Peyer's patch (tissue), 4 donors: ENCODE measurements around the gene NUAK1.

Source experiments
- CTCF ChIP-seq, 6 experiments: fragments of 450-650 bp in 4 of 6; fragments of 200-600 bp in 2 of 6; sonication (generic) in 1 of 6; IDR thresholded peaks; one replicate each; pipeline ENCODE4 v1.5.1; 2017 to 2019; ENCODE audit warnings: antibody characterized with exemption in 6 of 6, mild to moderate bottlenecking in 3 of 6, moderate library complexity in 1 of 6
- POLR2A ChIP-seq, 2 donors: fragments of 450-650 bp; IDR thresholded peaks; one replicate each; pipeline ENCODE4 v1.5.1; 2017; ENCODE audit warnings: antibody characterized with exemption in 2 of 2, mild to moderate bottlenecking in 2 of 2, moderate library complexity in 2 of 2

DNA sequence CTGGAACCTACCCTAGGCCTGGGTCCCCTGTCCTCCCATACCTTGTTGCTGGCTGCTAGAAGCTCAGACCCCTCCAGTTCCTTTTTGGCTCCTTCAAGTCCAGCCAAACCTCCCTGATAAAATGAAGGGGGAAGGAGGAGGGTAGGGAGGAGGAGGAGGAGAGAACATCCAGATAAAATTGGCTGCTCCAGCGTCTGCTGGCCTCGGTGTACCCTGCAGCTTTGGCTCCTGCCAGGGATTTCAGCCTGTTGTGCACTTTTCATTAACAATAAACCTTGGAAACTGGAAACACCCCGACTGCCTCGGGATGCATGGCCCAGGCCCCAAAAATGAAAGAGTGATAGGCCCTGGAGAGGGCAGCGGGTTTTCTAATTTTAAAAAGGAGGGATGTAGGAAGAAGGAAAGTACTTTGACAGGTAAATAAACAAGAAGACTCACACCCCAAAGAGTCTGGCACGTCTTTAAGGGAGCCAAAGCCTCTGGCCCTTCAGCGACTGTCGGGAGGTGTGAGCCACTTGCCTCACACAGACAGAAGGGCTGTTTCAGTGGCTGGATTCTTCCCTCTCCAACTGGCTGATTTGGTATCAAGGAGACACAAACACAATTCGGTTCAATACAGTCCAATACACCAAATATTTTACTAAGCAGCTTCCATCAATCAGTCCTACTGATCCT, 49.8 kb downstream of the NUAK1 start:
- TF ChIP-seq CTCF (IDR thresholded peaks at IDR 0.05) = no peak
- no peak for TF ChIP-seq POLR2A (IDR thresholded peaks at IDR 0.05)
